Measurements from ENCODE around the gene BRF1. TPM values are rescaled to one million over a fixed set of nuclear protein-coding genes. Genes with fewer than 3 reads are reported as not detected.
"Not testable (repeated sequence)": the region's sequence is repeated elsewhere in the genome, so short reads cannot be mapped to it uniquely, and the experiment has no call there.

The BRF1 gene
- total and polyA plus RNA-seq, 2 of the 8 experiments (the other 6 are each of a cell fraction or from before 2014, with no cell fraction given) = 7.7 to 18.3 TPM

DNA sequence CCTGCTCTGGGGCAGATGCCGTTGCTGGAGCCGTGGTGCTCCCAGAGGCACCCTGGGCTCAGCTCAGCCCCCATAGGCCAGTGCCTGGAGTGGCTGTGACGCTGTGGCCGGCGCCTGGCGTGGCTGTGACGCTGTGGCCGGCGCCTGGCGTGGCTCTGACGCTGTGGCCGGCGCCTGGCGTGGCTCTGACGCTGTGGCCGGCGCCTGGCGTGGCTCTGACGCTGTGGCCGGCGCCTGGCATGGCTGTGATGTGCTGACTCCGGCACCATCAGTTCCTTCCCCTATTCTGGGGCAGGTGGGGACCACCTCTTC is 34.4 kb upstream of the BRF1 start:
- H2BK5ac ChIP-seq (ENCODE audit: low read depth, low read length); H3K14ac ChIP-seq (ENCODE audit: insufficient read length); H3K9me3 ChIP-seq (ENCODE audit: insufficient read depth in 2 of 2, low read depth in 1 of 2, low read length in 1 of 2); H3K27ac ChIP-seq (ENCODE audit: low read depth, low read length); H3K18ac ChIP-seq (ENCODE audit: extremely low read depth, low read length); H2BK120ac ChIP-seq (replicated peaks; ENCODE audit: low read depth, low read length); H2BK15ac ChIP-seq (ENCODE audit: low read length); H2BK12ac ChIP-seq (ENCODE audit: low read depth, low read length); H3K9ac ChIP-seq (replicated peaks in 1 of 4; ENCODE audit: extremely low read depth in 1 of 4, low read depth in 3 of 4, low read length in 3 of 4); H3K4me1 ChIP-seq (replicated peaks in 1 of 4; ENCODE audit: control insufficient read depth in 3 of 4, insufficient read depth in 4 of 4, low read length in 3 of 4); POLR2A ChIA-PET (ENCODE audit: partially characterized antibody); H3K4me3 ChIP-seq (ENCODE audit: extremely low read depth in 1 of 4, insufficient read depth in 2 of 4, low read depth in 3 of 4, low read length in 4 of 4); H3K27me3 ChIP-seq (replicated peaks in 1 of 4; ENCODE audit: control insufficient read depth in 3 of 4, extremely low read depth in 1 of 4, insufficient read depth in 3 of 4, low read length in 3 of 4); H3K4me2 ChIP-seq (ENCODE audit: insufficient read depth in 1 of 2, low read depth in 2 of 2, low read length in 2 of 2); FAIRE-seq; H3K56ac ChIP-seq (replicated peaks; ENCODE audit: insufficient read length, low read depth, low read length); H4K91ac ChIP-seq (replicated peaks; ENCODE audit: insufficient read length, low read length); DNase-seq (ENCODE audit: low read depth in 1 of 2, low spot score in 2 of 2); H4K5ac ChIP-seq (ENCODE audit: insufficient read length, low read depth, low read length); H3K4ac ChIP-seq (replicated peaks; ENCODE audit: insufficient read length, low read depth, low read length); H3K23ac ChIP-seq (ENCODE audit: insufficient read length); H2BK20ac ChIP-seq (ENCODE audit: low read length); H4K8ac ChIP-seq (ENCODE audit: extremely low read depth, insufficient read depth, low read length); H3K23me2 ChIP-seq (ENCODE audit: low read depth, low read length); H3K36me3 ChIP-seq (ENCODE audit: control insufficient read depth in 2 of 4, insufficient read depth in 4 of 4, low read length in 3 of 4); H2AK5ac ChIP-seq (ENCODE audit: low read depth, low read length); H2AFZ ChIP-seq (ENCODE audit: low read length): not testable (repeated sequence)
- CTCF ChIA-PET (ENCODE audit: partially characterized antibody) = interaction anchor here (1.1 to 2.2 kb wide), 12 partner anchors 11 to 132 kb away, joined by 3 to 15 read pairs (median 4); partner anchors contain the start of gene BRF1
- Histone ChIP-seq H3K79me1 (ENCODE audit: low read depth, low read length) (peaks cover 37% of the 10 kb centered on the region), H3K79me2 (ENCODE audit: control insufficient read depth in 1 of 2, insufficient read depth in 2 of 2, low read length in 2 of 2) (peaks cover 0 to 53% of the 10 kb centered on the region in 2 experiments; a peak in 2 of 4 replicates), H4K20me1 (replicated peaks in 1 of 2; ENCODE audit: control insufficient read depth in 1 of 2, insufficient read depth in 2 of 2, low read length in 2 of 2) (peaks cover 17 to 44% of the 10 kb centered on the region in 2 experiments)
- WGBS, 2 experiments (ENCODE audit: extremely low coverage in 1 of 2, insufficient coverage in 1 of 2, insufficient read length in 1 of 2, insufficient replicate concordance in 2 of 2, low coverage in 1 of 2, low lambda C conversion rate in 2 of 2, missing lambda C conversion rate in 1 of 2) = 97% methylated on average over 9 of the region's 22 CpGs; no CpG with 5 or more reads in 1 of the 2 experiments
- peak; percentile 35; the same call in 1 of the 2 replicates for TF ChIP-seq EGR1 (IDR thresholded peaks at IDR 0.05; ENCODE audit: borderline replicate concordance, low read depth, low read length)
